Skeletal muscle satellite cell (primary cell): ENCODE results near the gene XRCC1.

Experiments
- H3K27me3 ChIP-seq: 2 replicates; pipeline ENCODE4 v1.7.0; 2013; ENCODE audit warnings: low read length; ENCODE audit not compliant: control insufficient read depth, insufficient read depth
- H3K36me3 ChIP-seq: 2 replicates; pipeline ENCODE4 v1.7.0; 2013; ENCODE audit warnings: mild to moderate bottlenecking, control low read depth, low read length; ENCODE audit not compliant: insufficient read depth
- H3K4me1 ChIP-seq: 2 replicates; pipeline ENCODE4 v1.7.0; 2013; ENCODE audit warnings: low read length; ENCODE audit not compliant: control insufficient read depth, insufficient read depth
- H3K4me2 ChIP-seq: 2 replicates; pipeline ENCODE4 v1.7.0; 2013; ENCODE audit warnings: mild to moderate bottlenecking, low read length
- H3K4me3 ChIP-seq: 2 replicates; pipeline ENCODE4 v1.7.0; 2013; ENCODE audit warnings: low read length
- H3K9ac ChIP-seq: 2 replicates; pipeline ENCODE4 v1.7.0; 2013; ENCODE audit warnings: mild to moderate bottlenecking, low read depth, low read length, moderate library complexity
- H3K9me3 ChIP-seq: replicated peaks from 2 replicates; pipeline ENCODE4 v1.7.0; 2013; ENCODE audit warnings: mild to moderate bottlenecking, control low read depth, low read length

Gene XRCC1

DNA sequence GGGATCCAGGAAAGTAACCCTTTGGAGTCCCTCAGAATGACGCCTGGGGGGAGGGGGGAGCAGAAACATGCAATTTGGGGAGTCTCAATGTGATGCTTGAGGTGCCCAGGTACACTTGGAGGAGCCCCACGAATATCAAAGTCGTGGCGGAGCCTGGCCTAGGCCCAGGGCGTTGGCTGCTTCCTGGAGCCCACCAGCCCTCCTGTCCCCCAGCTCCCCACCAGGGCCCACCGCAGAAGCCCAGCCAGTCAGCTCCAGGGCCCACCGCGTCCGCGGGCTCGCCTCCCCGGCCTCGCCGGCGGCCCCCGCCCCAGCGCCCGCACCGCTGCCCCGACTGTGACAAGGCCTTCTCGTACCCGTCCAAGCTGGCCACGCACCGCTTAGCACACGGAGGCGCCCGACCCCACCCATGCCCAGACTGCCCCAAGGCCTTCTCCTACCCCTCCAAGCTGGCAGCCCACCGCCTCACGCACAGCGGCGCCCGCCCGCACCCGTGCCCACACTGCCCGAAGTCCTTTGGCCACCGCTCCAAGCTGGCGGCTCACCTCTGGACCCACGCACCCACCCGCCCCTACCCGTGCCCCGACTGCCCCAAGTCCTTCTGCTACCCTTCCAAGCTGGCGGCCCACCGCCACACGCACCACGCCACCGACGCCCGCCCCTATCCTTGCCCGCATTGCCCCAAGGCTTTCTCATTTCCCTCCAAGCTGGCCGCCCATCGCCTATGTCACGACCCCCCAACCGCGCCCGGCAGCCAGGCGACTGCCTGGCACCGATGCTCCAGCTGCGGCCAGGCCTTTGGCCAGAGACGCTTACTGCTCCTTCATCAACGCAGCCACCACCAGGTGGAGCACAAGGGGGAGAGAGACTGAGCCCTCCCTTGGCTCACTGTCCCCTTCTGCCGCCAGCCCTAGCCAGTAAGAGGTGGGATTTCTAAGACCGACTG, 40.2 kb downstream of the XRCC1 start:
- peaks cover 17% of the 10 kb centered on the region for H3K36me3 ChIP-seq
- peak overlapping the region; percentile 92 for H3K4me2 ChIP-seq
- H3K4me3 ChIP-seq: no peak overlapping the region
- H3K9me3 ChIP-seq: no peaks in the 10 kb centered on the region
- H3K27me3 ChIP-seq: no peaks in the 10 kb centered on the region
- peaks cover 21% of the 10 kb centered on the region for H3K4me1 ChIP-seq
- H3K9ac ChIP-seq: no peak overlapping the region

DNA sequence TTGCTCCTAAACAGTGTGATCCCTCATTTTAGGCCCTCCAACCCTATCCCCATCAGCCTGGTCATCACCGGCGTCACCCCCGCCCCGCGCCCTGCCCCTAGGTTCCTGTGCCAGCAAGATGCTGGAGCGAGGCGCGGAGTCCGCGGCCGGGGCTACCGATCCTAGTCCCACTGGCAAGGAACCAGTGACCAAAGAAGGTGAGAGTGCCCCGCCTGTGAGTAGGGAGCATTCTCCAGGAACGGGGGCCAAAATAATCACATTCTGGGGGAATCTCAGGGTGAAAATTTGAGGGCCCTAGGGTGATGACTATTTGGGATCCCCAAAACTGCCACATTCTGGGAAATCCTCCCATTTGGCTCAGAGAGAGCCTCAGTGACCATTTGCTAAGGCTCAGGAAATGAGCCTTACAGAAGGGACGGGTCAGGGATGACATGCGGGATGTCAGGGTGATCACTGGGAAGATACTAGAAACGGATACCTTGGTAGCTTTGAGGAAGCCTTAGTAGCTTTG, 41.0 kb downstream of the XRCC1 start:
- peak overlapping the region; percentile 54 for H3K4me3 ChIP-seq

DNA sequence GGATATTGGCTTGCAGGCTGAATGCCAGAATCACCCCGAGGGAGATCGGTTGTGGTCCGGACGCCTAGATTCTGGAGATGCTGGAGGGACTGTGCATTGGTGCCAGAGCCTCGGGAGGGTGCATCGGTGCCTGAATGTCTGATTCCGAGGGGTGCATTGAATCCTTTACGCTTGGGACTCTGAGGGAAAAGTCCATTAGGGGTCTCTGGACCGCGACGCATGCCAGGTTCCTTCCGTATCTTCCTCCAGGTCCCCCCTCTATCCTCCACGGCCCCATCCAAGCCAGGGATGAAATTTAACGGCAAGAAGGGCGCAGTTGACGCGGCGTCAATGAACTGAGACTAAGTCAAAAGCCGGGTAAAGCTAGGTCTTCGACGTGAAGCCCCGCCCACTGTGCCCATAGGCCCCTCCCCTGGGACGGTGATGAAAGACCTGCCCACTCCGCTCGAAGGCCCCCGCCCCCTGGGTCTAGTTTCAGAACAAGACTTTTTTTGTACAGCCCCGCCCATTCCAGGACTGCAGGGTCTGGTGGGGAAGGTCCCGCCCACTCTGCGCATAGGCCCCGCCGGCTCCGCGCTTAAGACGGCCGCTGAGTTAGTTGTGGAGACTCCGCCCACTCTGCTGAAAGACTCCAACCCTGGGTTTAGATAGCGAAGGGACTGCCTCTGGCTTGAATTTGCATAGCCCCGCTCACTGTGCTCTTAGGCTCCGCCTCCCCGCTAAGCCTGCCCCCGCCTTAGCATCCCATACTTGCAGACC, 41.6 kb downstream of the XRCC1 start:
- H3K9ac ChIP-seq: peak overlapping the region; percentile 69
- peaks cover 9% of the 10 kb centered on the region for H3K36me3 ChIP-seq
- H3K4me2 ChIP-seq: peak overlapping the region; percentile 92
- H3K4me1 ChIP-seq: peaks cover 25% of the 10 kb centered on the region
- H3K9me3 ChIP-seq: no peaks in the 10 kb centered on the region
- peak overlapping the region; percentile 76 for H3K4me3 ChIP-seq
- H3K27me3 ChIP-seq: no peaks in the 10 kb centered on the region

More for the DNA sequence above, 41.0 kb downstream of the XRCC1 start:
- Histone ChIP-seq H3K36me3 (peaks cover 15% of the 10 kb centered on the region), H3K27me3 (no peaks in the 10 kb centered on the region), H3K9ac (no peak overlapping the region), H3K9me3 (no peaks in the 10 kb centered on the region), H3K4me1 (peaks cover 25% of the 10 kb centered on the region), H3K4me2 (peak overlapping the region; percentile 92)

DNA sequence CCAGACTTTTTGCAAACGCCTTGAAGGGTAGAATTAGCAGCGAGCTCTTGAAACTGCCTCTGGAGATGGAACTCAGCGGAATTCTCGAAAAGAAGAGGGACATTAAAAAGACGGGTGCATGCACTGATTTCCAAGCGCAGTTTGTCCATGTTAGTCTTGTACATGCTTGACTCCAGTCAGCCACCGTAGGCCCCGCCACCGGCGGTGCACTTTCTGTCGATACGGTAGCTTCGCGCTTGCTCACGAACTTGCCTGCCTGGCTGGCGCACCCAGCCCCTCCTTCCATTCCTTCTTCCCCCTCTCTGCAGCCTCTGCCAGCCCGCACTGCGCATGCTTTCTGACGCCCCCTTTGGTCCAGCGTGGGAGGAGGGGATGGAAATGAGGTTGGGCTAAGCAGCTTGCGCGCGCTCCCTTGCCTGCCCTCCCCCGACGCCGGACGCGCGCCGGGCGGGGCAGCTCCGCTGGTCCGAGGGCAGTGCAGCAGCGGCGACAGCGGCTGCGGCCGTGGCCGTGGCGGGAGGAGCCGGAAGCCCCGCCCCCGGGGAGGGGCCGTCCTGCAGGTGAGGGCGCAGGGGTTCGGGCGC, 42.3 kb downstream of the XRCC1 start, which contains the start of gene ZNF575:
Gene ZNF575 (plus strand): TSS at position 227 of the 584 bp plus-strand sequence. CDS start 1,235 bp downstream, outside the sequence.
- H3K4me1 ChIP-seq: peaks cover 25% of the 10 kb centered on the region
- peak within 1 kb of the TSS; percentile 76 for H3K4me3 ChIP-seq
- peak within 1 kb of the TSS; percentile 92 for H3K4me2 ChIP-seq
- H3K36me3 ChIP-seq: peaks cover 2% of the 10 kb centered on the region
- no peaks in the 10 kb centered on the region for H3K27me3 ChIP-seq
- no peaks in the 10 kb centered on the region for H3K9me3 ChIP-seq
- H3K9ac ChIP-seq: peak within 1 kb of the TSS; percentile 69

DNA sequence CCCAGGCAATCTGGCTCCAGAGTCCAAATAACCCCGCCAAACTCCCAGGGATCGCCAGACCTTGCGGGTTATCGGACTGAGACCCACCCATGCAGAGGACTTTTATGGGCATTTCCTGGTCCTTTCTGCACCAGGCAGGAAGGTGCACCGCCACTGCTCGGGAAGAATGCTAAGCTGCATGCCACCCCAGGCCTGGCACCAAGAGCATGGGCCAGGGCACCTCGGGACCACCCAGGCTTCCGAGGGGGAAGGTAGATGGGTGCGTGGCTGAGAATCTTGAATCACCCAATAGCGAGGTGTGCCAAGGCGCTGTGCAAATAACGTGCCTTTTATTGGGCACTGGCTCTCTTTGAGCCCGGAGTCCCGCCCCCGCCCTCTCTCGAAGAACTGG, 42.8 kb downstream of the XRCC1 start:
- H3K9me3 ChIP-seq: no peaks in the 10 kb centered on the region
- peak overlapping the region; percentile 69 for H3K9ac ChIP-seq
- peaks cover 30% of the 10 kb centered on the region for H3K4me1 ChIP-seq
- H3K27me3 ChIP-seq: no peaks in the 10 kb centered on the region
- peak overlapping the region; percentile 76 for H3K4me3 ChIP-seq
- no peaks in the 10 kb centered on the region for H3K36me3 ChIP-seq
- peak overlapping the region; percentile 92 for H3K4me2 ChIP-seq

DNA sequence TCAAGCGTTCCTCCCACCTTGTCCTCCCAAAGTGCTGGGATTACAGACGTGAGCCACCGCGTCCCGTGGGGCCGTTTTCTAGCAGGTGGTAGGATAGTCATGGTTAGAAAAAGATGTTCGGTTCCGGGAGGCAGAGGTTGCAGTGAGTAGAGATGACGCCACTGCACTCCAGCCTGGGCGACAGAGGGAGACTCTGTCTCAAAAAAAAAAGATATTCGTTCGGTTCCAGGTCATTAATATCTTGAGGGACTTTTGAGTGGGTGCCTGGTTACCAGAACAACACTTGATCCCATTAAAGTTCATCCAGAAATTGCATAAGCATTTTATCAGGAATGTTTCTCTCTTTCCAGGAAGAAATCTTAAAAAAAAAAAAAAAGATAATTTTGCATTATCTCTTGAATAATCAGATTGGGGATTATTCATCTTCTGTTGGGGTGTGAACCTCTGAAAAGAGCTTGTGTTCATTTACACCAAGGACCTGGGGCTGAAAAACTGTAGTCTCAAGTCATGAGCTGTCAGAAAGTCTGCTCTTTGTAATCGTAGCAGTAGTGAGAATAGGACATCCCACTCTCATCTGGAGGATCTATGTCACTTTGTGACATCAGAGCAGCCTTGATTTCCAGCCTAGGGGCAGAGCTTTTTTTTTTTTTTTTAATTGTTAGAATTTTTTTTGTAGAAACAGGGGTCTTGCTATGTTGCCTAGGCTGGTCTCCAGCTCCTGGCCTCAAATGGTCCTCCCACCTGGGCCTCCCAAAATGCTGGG, 47.3 kb downstream of the XRCC1 start:
- Histone ChIP-seq H3K9me3 (no peaks in the 10 kb centered on the region), H3K4me3 (no peak overlapping the region), H3K9ac (no peak overlapping the region), H3K4me1 (peaks cover 46% of the 10 kb centered on the region), H3K27me3 (no peaks in the 10 kb centered on the region), H3K36me3 (no peaks in the 10 kb centered on the region), H3K4me2 (peak overlapping the region; percentile 84)

DNA sequence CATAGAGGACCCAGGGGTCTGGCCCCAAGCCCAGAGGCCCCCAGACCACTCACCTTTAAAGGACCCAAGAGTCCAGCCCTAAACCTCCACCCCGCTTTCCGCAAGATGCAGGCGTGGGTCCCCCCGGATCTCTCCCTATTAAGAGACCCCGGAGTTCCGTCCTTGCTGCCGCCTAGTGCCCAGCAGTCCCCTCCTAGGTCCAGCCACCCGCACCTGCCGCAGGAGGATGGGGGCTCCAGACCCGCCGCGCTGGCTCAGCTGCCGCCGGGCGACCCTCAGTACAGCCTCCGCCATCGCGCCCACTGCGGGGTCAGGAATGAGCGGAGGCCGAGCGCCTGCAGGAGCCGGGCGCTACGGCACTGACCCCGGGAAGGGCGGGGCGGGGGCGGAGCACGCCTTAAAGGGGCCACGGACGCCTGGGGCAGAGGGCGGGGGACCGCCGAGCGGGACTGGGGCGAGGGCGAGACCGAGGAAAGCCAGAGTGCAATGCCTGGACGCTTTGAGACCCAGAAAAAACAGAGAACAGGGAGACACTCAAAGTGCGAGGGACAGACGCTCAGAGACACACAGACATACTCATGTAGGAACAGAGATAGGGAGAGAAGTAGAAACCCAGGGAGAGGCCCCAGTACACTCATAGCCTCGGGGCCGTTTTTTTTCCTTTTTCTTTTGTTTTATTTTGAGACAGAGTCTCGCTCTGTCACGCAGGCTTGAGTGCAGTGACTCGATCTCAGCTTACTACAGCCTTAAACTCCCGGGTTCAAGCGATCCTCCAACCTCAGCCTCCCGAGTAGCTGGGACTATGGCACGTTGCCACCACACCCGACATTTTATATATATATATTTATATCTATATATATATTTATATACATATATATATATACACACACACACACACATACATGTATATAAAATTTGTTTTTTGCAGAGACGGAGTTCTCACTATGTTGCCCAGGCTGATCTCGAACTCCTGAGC, 48.2 kb downstream of the XRCC1 start, which contains the start of gene ETHE1:
Gene ETHE1 (minus strand): TSS at position 318 of the 976 bp plus-strand sequence. CDS start 24 bp downstream, at position 294.
- H3K27me3 ChIP-seq: no peaks in the 10 kb centered on the region
- peaks cover 39% of the 10 kb centered on the region for H3K4me1 ChIP-seq
- H3K9me3 ChIP-seq: no peaks in the 10 kb centered on the region
- peak within 1 kb of the TSS; percentile 83 for H3K9ac ChIP-seq
- peak within 1 kb of the TSS; percentile 89 for H3K4me3 ChIP-seq
- no peaks in the 10 kb centered on the region for H3K36me3 ChIP-seq
- H3K4me2 ChIP-seq: peak within 1 kb of the TSS; percentile 84

DNA sequence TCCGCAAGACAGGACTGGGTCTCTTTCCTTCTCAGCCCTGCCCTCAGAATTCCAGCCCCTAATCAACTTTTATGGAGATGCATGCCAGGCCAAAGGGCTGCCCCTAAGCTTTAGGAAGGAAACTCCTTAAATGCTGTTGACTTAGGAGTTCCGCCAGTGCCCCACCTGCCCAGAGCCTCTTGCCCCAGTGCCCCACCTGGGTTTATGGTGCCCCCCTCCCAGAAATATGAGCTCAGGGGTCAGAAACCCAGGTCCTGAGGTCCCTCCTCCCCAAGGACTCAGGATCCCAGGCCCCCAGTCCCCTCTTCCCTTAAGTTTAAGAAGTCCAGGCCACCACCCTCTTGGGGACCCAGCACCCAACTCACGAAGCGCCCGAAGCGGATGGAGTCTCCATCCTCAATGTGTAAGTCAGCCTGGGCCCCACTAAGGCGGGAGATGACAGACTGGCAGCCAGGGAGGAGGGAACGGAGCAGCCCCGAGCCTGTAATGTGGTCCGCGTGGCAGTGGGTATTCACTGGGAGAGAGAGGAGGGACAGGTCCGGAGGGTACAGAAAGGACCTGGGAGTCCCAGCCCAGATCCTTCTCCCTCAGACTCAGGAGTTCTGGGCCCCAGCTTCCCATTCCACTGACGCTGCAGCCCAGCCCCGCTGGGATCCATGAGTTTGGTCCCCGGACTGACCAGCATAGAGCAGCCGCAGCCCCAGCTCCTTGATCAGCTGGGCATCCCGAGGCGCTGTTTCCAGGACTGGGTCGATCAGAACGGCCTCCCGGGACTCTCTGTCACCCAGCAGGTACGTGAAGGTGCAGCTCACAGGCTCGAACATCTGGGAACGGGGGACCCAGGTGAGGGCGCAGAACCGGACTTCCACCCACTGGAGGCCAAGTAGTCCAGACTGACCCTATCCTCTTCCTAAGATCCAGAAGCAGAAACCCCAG, 49.2 kb downstream of the XRCC1 start:
- Histone ChIP-seq H3K9ac (peak overlapping the region; percentile 83), H3K4me1 (peaks cover 38% of the 10 kb centered on the region), H3K27me3 (no peaks in the 10 kb centered on the region), H3K36me3 (peaks cover 7% of the 10 kb centered on the region), H3K4me2 (peak overlapping the region; percentile 84), H3K9me3 (no peaks in the 10 kb centered on the region), H3K4me3 (peak overlapping the region; percentile 89)
